Sigmoid colon (tissue), 7 donors: ENCODE data around the gene TYW3. TPM values are rescaled to one million over a fixed set of nuclear protein-coding genes. Genes with fewer than 3 reads are reported as not detected.

Experiments used
- DNase-seq: peaks from one replicate; pipeline ENCODE4 v3.0.0-alpha.2; 2019
- H3K27ac ChIP-seq, 4 donors: fragments of 200-600 bp; sonication (generic); one replicate each; pipeline ENCODE4 v1.5.1; 2016 to 2019; ENCODE audit warnings: mild to moderate bottlenecking in 1 of 4
- H3K27me3 ChIP-seq, 3 donors: fragments of 200-600 bp; sonication (generic); one replicate each; pipeline ENCODE4 v1.5.1; 2019; ENCODE audit warnings: mild to moderate bottlenecking in 1 of 3
- H3K36me3 ChIP-seq, 4 donors: fragments of 200-600 bp; sonication (generic); one replicate each; pipeline ENCODE4 v1.5.1; 2016 to 2019
- H3K4me1 ChIP-seq, 4 donors: fragments of 200-600 bp; sonication (generic); one replicate each; pipeline ENCODE4 v1.5.1; 2017 to 2019
- H3K4me3 ChIP-seq, 4 donors: fragments of 200-600 bp; sonication (generic); one replicate each; pipeline ENCODE4 v1.5.1; 2017 to 2019; ENCODE audit warnings: mild to moderate bottlenecking in 2 of 4, moderate library complexity in 1 of 4
- H3K9me3 ChIP-seq, 4 donors: fragments of 200-600 bp in 3 of 4; sonication (generic) in 3 of 4; one replicate each; pipeline versions ENCODE4 v1.5.1 to v1.6.1; 2013 to 2019
- CTCF ChIP-seq, 4 experiments: fragments of 450-650 bp in 3 of 4; fragments of 200-600 bp in 1 of 4; IDR thresholded peaks; one replicate each; pipeline ENCODE4 v1.5.1; 2016 to 2019; ENCODE audit warnings: antibody characterized with exemption in 4 of 4, mild to moderate bottlenecking in 3 of 4, moderate library complexity in 2 of 4
- EP300 ChIP-seq, 4 donors: sonication (generic); formaldehyde crosslinking; IDR thresholded peaks; one replicate each; pipeline ENCODE4 v1.6.1; 2017; ENCODE audit warnings: antibody characterized with exemption in 4 of 4
- POLR2A ChIP-seq, 2 donors: fragments of 450-650 bp; IDR thresholded peaks; one replicate each; pipeline ENCODE4 v1.6.1; 2016; ENCODE audit warnings: antibody characterized with exemption in 2 of 2, mild to moderate bottlenecking in 2 of 2, moderate library complexity in 2 of 2
- POLR2AphosphoS5 ChIP-seq, 4 donors: sonication (generic); formaldehyde crosslinking; IDR thresholded peaks; one replicate each; pipeline ENCODE4 v1.6.1; 2017; ENCODE audit warnings: antibody characterized with exemption in 4 of 4
- WGBS, 2 donors: extraction: QIAGEN DNeasy Blood & Tissue Kit; methylation state at CpG; one replicate each; pipeline ENCODE4 v1.1.7; 2013; 5-methylcytosine and 5-hydroxymethylcytosine counted together
- intact Hi-C: fragments of 100-400 bp; cut with DNase I; formaldehyde crosslinking; loops from one replicate; pipeline ENCODE4 v1.15.1; 2023
- polyA plus RNA-seq, 3 donors: library from polyadenylated mRNA; stranded (reverse); fragments of 200-250 nt; gene quantifications; one replicate each; pipeline ENCODE4 v1.2.3, GENCODE V29; 2013
- total RNA-seq, 4 donors: library from RNA; depleted of rRNA; stranded (reverse); fragments of >200 nt; gene quantifications; one replicate each; pipeline ENCODE4 v1.1.0, GENCODE V29; 2016
- donor health status: healthy with polysubstance abuse.
- donor health status: Bipolar disorder and iron deficiency.
- donor health status: healthy.

TYW3 gene
- total and polyA plus RNA-seq, 7 donors, result 7.6 to 31.7 (median 21.6) TPM

GRCh38 chr1:74791491-74791890, 58.5 kb downstream of the TYW3 start:
- WGBS, 2 donors, result 45 to 52% methylated on average over 2 of the region's 2 CpGs

GRCh38 chr1:74799119-74799657, 66.2 kb downstream of the TYW3 start:
- Histone ChIP-seq H3K36me3 (no peaks in the 10 kb centered on the region), H3K4me1 (no peaks in the 10 kb centered on the region), H3K27me3 (no peaks in the 10 kb centered on the region), H3K9me3 (peaks cover 0 to 4% (median 0%) of the 10 kb centered on the region in 4 donors), H3K4me3 (no peak overlapping the region), H3K27ac (no peak overlapping the region)
- DNase-seq, result no peak
- TF ChIP-seq EP300 (IDR thresholded peaks at IDR 0.05), result no peak
- TF ChIP-seq CTCF (IDR thresholded peaks at IDR 0.05), result no peak
- no peak for TF ChIP-seq POLR2AphosphoS5 (IDR thresholded peaks at IDR 0.05)
- intact Hi-C loops, result no loop called here

More at GRCh38 chr1:74791491-74791890, 58.5 kb downstream of the TYW3 start:
- Histone ChIP-seq H3K4me3 (no peak overlapping the region), H3K27ac (no peak overlapping the region), H3K36me3 (no peaks in the 10 kb centered on the region), H3K27me3 (no peaks in the 10 kb centered on the region), H3K9me3 (no peaks in the 10 kb centered on the region), H3K4me1 (no peaks in the 10 kb centered on the region)
- intact Hi-C loops, result no loop called here
- TF ChIP-seq CTCF (IDR thresholded peaks at IDR 0.05) (no peak), POLR2AphosphoS5 (IDR thresholded peaks at IDR 0.05) (no peak), EP300 (IDR thresholded peaks at IDR 0.05) (no peak), POLR2A (IDR thresholded peaks at IDR 0.05) (no peak)
- no peak for DNase-seq

GRCh38 chr1:74811436-74812179, 78.7 kb downstream of the TYW3 start:
- Histone ChIP-seq H3K27me3 (no peaks in the 10 kb centered on the region), H3K4me3 (no peak overlapping the region), H3K9me3 (no peaks in the 10 kb centered on the region), H3K27ac (no peak overlapping the region), H3K36me3 (no peaks in the 10 kb centered on the region), H3K4me1 (peaks cover 0 to 4% (median 0%) of the 10 kb centered on the region in 4 donors)
- TF ChIP-seq CTCF (IDR thresholded peaks at IDR 0.05), result no peak
- no peak for TF ChIP-seq POLR2A (IDR thresholded peaks at IDR 0.05)
- no peak for TF ChIP-seq EP300 (IDR thresholded peaks at IDR 0.05)
- no peak for TF ChIP-seq POLR2AphosphoS5 (IDR thresholded peaks at IDR 0.05)
- no peak for DNase-seq
- WGBS, 2 donors, result 66 to 71% methylated on average over 9 of the region's 9 CpGs
- intact Hi-C loops, result no loop called here

- no peak overlapping the region for H3K4me3 ChIP-seq
- DNase-seq, result no peak
- no peak overlapping the region for H3K27ac ChIP-seq
- WGBS, 2 donors, result 31 to 55% methylated on average over 1 of the region's 1 CpG
- H3K4me1 ChIP-seq, result peaks cover 0 to 4% (median 0%) of the 10 kb centered on the region in 4 donors
- no peak for TF ChIP-seq POLR2AphosphoS5 (IDR thresholded peaks at IDR 0.05)
- no peak for TF ChIP-seq CTCF (IDR thresholded peaks at IDR 0.05)
- TF ChIP-seq EP300 (IDR thresholded peaks at IDR 0.05), result no peak
- no peak for TF ChIP-seq POLR2A (IDR thresholded peaks at IDR 0.05)
- no peaks in the 10 kb centered on the region for H3K36me3 ChIP-seq
- no peaks in the 10 kb centered on the region for H3K27me3 ChIP-seq
- no peaks in the 10 kb centered on the region for H3K9me3 ChIP-seq
- intact Hi-C loops, result no loop called here
These were observed 79.2 kb downstream of the TYW3 start for GRCh38 chr1:74812180-74812541.

Other genes with a start within 250 kb of the TYW3 start
- gene LRRC53, start 220.5 kb upstream of the TYW3 start, total RNA-seq, result not detected
- not detected for gene LRRC53, start 220.5 kb upstream of the TYW3 start, polyA plus RNA-seq
- under 1 TPM; 0.14 to 0.55 (median 0.26) TPM for gene ERICH3, start 59.4 kb upstream of the TYW3 start, total RNA-seq
- under 1 TPM in 1 of 3 donors, not detected in 2; 0.26 TPM for gene ERICH3, start 59.4 kb upstream of the TYW3 start, polyA plus RNA-seq
- 10 to 100 TPM; 25.1 to 43.2 (median 34.8) TPM for gene CRYZ, start 102 bp upstream of the TYW3 start, total RNA-seq
- 10 to 100 TPM; 10.4 to 25.2 (median 14.1) TPM for gene CRYZ, start 102 bp upstream of the TYW3 start, polyA plus RNA-seq